ENCODE results near the gene NPAS2. TPM values are rescaled to one million over a fixed set of nuclear protein-coding genes. Genes with fewer than 3 reads are reported as not detected.

NPAS2 gene
- total RNA-seq, 1 donor: 8.7 TPM

GRCh38 chr2:100944617-100945432 is 124.9 kb downstream of the NPAS2 start:
- Histone ChIP-seq H3K36me3 (ENCODE audit: insufficient read depth, low read length) (no peaks in the 10 kb centered on the region), H3K4me3 (ENCODE audit: insufficient read depth, low read length) (no peak overlapping the region), H4K20me1 (ENCODE audit: insufficient read depth, low read length) (no peaks in the 10 kb centered on the region), H3K79me2 (ENCODE audit: insufficient read depth, low read length) (no peaks in the 10 kb centered on the region), H3K9me3 (ENCODE audit: low read depth, low read length) (no peaks in the 10 kb centered on the region), H3K27me3 (ENCODE audit: insufficient read depth, low read length) (no peaks in the 10 kb centered on the region), H2AFZ (ENCODE audit: low read length) (no peak overlapping the region), H3K27ac (ENCODE audit: low read depth, low read length) (no peak overlapping the region), H3K4me1 (ENCODE audit: insufficient read depth, low read length) (peaks cover 2% of the 10 kb centered on the region), H3K4me2 (ENCODE audit: insufficient read depth, low read length) (no peak overlapping the region)
- DNase-seq (ENCODE audit: insufficient read length, low spot score, missing footprints): no peak
- TF ChIP-seq CTCF (IDR thresholded peaks at IDR 0.05; ENCODE audit: extremely low read depth, low read depth, low read length): no peak

GRCh38 chr2:100945433-100945740 is 125.4 kb downstream of the NPAS2 start:
- H2AFZ ChIP-seq (ENCODE audit: low read length): no peak overlapping the region
- H4K20me1 ChIP-seq (ENCODE audit: insufficient read depth, low read length): no peaks in the 10 kb centered on the region
- H3K79me2 ChIP-seq (ENCODE audit: insufficient read depth, low read length): no peaks in the 10 kb centered on the region
- DNase-seq (ENCODE audit: insufficient read length, low spot score, missing footprints): peak; percentile 52
- H3K27me3 ChIP-seq (ENCODE audit: insufficient read depth, low read length): no peaks in the 10 kb centered on the region
- no peaks in the 10 kb centered on the region for H3K36me3 ChIP-seq (ENCODE audit: insufficient read depth, low read length)
- no peak overlapping the region for H3K27ac ChIP-seq (ENCODE audit: low read depth, low read length)
- H3K4me1 ChIP-seq (ENCODE audit: insufficient read depth, low read length): peaks cover 2% of the 10 kb centered on the region
- H3K4me3 ChIP-seq (ENCODE audit: insufficient read depth, low read length): no peak overlapping the region
- no peaks in the 10 kb centered on the region for H3K9me3 ChIP-seq (ENCODE audit: low read depth, low read length)
- no peak overlapping the region for H3K4me2 ChIP-seq (ENCODE audit: insufficient read depth, low read length)
- no peak for TF ChIP-seq CTCF (IDR thresholded peaks at IDR 0.05; ENCODE audit: extremely low read depth, low read depth, low read length)

- Histone ChIP-seq H2AFZ (ENCODE audit: low read length) (no peak overlapping the region), H3K4me2 (ENCODE audit: insufficient read depth, low read length) (no peak overlapping the region), H4K20me1 (ENCODE audit: insufficient read depth, low read length) (no peaks in the 10 kb centered on the region), H3K4me3 (ENCODE audit: insufficient read depth, low read length) (no peak overlapping the region), H3K79me2 (ENCODE audit: insufficient read depth, low read length) (no peaks in the 10 kb centered on the region), H3K9me3 (ENCODE audit: low read depth, low read length) (no peaks in the 10 kb centered on the region), H3K27ac (ENCODE audit: low read depth, low read length) (no peak overlapping the region), H3K27me3 (ENCODE audit: insufficient read depth, low read length) (no peaks in the 10 kb centered on the region), H3K36me3 (ENCODE audit: insufficient read depth, low read length) (no peaks in the 10 kb centered on the region), H3K4me1 (ENCODE audit: insufficient read depth, low read length) (peaks cover 2% of the 10 kb centered on the region)
- TF ChIP-seq CTCF (IDR thresholded peaks at IDR 0.05; ENCODE audit: extremely low read depth, low read depth, low read length): no peak
- no peak for DNase-seq (ENCODE audit: insufficient read length, low spot score, missing footprints)
Measured at GRCh38 chr2:100945930-100946607, 126.1 kb downstream of the NPAS2 start.

All from osteoblast (primary cell).